LNCaP clone FGC (cell line): ENCODE measurements around the gene SPATA19.
A peak's percentile ranks its signal among the peaks of the same experiment; 100 is the strongest.

Source experiments
- DNase-seq: peaks from one replicate; pipeline ENCODE4 v3.0.0-alpha.2; 2011; ENCODE audit warnings: low read depth
- H3K4me3 ChIP-seq: 2 replicates; pipeline ENCODE4 v1.5.1; 2011; ENCODE audit warnings: mild to moderate bottlenecking, low read depth, low read length, control low read depth
- CTCF ChIP-seq: IDR thresholded peaks from 2 replicates; pipeline ENCODE4 v1.5.1; 2012; ENCODE audit warnings: mild to moderate bottlenecking; ENCODE audit not compliant: control insufficient read depth, insufficient read depth; ENCODE audit errors: extremely low read depth

Gene SPATA19

DNA sequence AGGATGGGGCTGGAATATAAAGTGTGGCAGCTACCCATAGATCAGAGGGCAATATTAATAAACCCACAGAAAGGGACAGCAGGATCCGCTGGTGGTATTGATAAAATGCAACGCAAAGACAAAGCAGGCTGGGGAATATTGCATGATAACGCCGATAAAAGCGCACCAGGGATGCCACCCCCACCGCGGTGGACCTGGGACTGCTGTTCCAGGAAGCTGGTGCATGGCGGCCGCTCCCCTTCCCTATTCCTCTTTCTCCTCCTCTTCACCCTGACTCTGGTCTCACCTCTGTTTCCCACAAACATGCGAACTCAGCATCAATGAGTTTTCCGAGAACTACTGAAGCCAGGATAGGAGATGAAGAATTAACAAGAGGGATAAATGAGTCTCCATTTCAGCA is 20.2 kb downstream of the SPATA19 start:
- TF ChIP-seq CTCF, result no peak
- DNase-seq, result no peak
- no peak overlapping the region for H3K4me3 ChIP-seq

- no peak for TF ChIP-seq CTCF
- DNase-seq, result no peak
- no peak overlapping the region for H3K4me3 ChIP-seq
Measured at GRCh38 chr11:133824593-133824992, 20.7 kb downstream of the SPATA19 start.

GRCh38 chr11:133823614-133824013 is 21.7 kb downstream of the SPATA19 start:
- no peak for TF ChIP-seq CTCF
- no peak for DNase-seq
- H3K4me3 ChIP-seq, result no peak overlapping the region

DNA sequence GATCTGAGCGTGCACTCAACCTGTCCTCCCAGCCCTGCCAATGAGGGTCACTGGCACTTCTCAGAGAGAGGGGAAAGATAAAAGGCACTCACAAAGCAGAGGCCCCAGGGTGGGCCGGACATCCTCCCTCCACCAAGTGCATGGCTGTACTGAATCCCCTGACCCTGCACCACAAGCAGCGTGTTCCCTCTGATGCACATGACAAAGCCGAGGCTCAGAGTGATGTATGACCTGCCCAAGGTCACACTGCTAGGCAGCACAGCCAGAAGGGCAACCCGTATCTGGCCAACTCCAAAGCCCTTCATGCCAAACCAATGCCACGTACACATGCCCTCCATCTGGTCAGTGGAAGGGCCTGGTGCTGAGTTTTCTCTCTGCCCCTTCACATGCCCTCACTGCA is 22.1 kb downstream of the SPATA19 start:
- no peak overlapping the region for H3K4me3 ChIP-seq
- DNase-seq, result no peak
- no peak for TF ChIP-seq CTCF

GRCh38 chr11:133821776-133822175 is 23.5 kb downstream of the SPATA19 start:
- peak; percentile 66 for DNase-seq
- H3K4me3 ChIP-seq, result no peak overlapping the region
- peak; percentile 95 for TF ChIP-seq CTCF

GRCh38 chr11:133819746-133820315 is 25.5 kb downstream of the SPATA19 start:
- DNase-seq, result no peak
- no peak for TF ChIP-seq CTCF

DNA sequence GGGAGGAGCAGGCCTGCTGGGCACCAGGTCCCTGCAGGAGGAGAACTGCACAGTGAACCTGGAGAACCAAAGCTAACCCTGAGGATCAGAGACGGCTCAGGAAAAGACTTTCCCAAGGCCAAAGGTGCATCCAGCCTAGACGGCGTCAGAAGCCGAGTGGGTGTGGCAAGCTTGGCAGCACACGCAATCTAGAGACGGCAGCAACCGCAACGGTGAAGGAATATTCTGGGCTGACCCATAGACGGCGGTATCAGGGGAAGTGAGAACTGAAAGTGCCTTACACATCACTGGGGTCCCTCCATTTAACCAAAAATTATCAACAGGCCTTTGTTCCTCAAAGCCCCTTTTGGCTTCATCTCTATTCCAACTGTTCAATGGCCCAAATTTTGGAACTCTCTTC is 26.2 kb downstream of the SPATA19 start:
- TF ChIP-seq CTCF, result no peak
- no peak overlapping the region for H3K4me3 ChIP-seq
- no peak for DNase-seq

More at GRCh38 chr11:133819746-133820315, 25.5 kb downstream of the SPATA19 start:
- H3K4me3 ChIP-seq, result no peak overlapping the region
